Measurements from ENCODE around the gene NDST3.
A peak's percentile ranks its signal among the peaks of the same experiment; 100 is the strongest.

Gene NDST3

GRCh38 chr4:118081434-118081833 is 47.1 kb downstream of the NDST3 start:
- no peak for DNase-seq (ENCODE audit: low spot score)

- no peak for DNase-seq (ENCODE audit: low spot score)
Observed at GRCh38 chr4:118082182-118082581, 47.9 kb downstream of the NDST3 start.

- no peak for DNase-seq (ENCODE audit: low spot score)
Observed at GRCh38 chr4:118085700-118086099, 51.4 kb downstream of the NDST3 start.

GRCh38 chr4:118086344-118086743 is 52.1 kb downstream of the NDST3 start:
- peak; percentile 33 for DNase-seq (ENCODE audit: low spot score)

GRCh38 chr4:118087366-118087765 is 53.1 kb downstream of the NDST3 start:
- no peak for DNase-seq (ENCODE audit: low spot score)

- no peak for DNase-seq (ENCODE audit: low spot score)
Observed at GRCh38 chr4:118099106-118099505, 64.8 kb downstream of the NDST3 start.

- DNase-seq (ENCODE audit: low spot score) = no peak
Observed at GRCh38 chr4:118102195-118102594, 67.9 kb downstream of the NDST3 start.

GRCh38 chr4:118112117-118113046 is 78.1 kb downstream of the NDST3 start:
- no peak for DNase-seq (ENCODE audit: low spot score)

GRCh38 chr4:118113220-118113619 is 78.9 kb downstream of the NDST3 start:
- DNase-seq (ENCODE audit: low spot score) = no peak

GRCh38 chr4:118114720-118115119 is 80.4 kb downstream of the NDST3 start:
- DNase-seq (ENCODE audit: low spot score) = no peak

- no peak for DNase-seq (ENCODE audit: low spot score)
Observed at GRCh38 chr4:118120120-118120760, 86.0 kb downstream of the NDST3 start.

- DNase-seq (ENCODE audit: low spot score) = no peak
Observed at GRCh38 chr4:118124997-118125396, 90.7 kb downstream of the NDST3 start.

- no peak for DNase-seq (ENCODE audit: low spot score)
Observed at GRCh38 chr4:118139241-118139640, 105.0 kb downstream of the NDST3 start.

GRCh38 chr4:118141240-118141639 is 107.0 kb downstream of the NDST3 start:
- DNase-seq (ENCODE audit: low spot score) = no peak

- DNase-seq (ENCODE audit: low spot score) = no peak
Observed at GRCh38 chr4:118154649-118155048, 120.4 kb downstream of the NDST3 start.

GRCh38 chr4:118155516-118155915 is 121.2 kb downstream of the NDST3 start:
- no peak for DNase-seq (ENCODE audit: low spot score)

GRCh38 chr4:118158763-118159375 is 124.6 kb downstream of the NDST3 start:
- DNase-seq (ENCODE audit: low spot score) = no peak

GRCh38 chr4:118167306-118167705 is 133.0 kb downstream of the NDST3 start:
- no peak for DNase-seq (ENCODE audit: low spot score)

GRCh38 chr4:118171381-118171780 is 137.1 kb downstream of the NDST3 start:
- DNase-seq (ENCODE audit: low spot score) = no peak

- DNase-seq (ENCODE audit: low spot score) = no peak
Observed at GRCh38 chr4:118173126-118173525, 138.8 kb downstream of the NDST3 start.

- DNase-seq (ENCODE audit: low spot score) = peak; percentile 16
Observed at GRCh38 chr4:118173956-118174725, 139.9 kb downstream of the NDST3 start.

- no peak for DNase-seq (ENCODE audit: low spot score)
Observed at GRCh38 chr4:118175506-118175905, 141.2 kb downstream of the NDST3 start.
